Raji (cell line): ENCODE results near the gene PFKFB2.

Source experiments
- POLR2A ChIP-seq: IDR thresholded peaks from 2 replicates; pipeline ENCODE4 v1.6.1; 2011; ENCODE audit warnings: low read depth, low read length, control low read depth; ENCODE audit not compliant: insufficient read depth

Gene PFKFB2

DNA sequence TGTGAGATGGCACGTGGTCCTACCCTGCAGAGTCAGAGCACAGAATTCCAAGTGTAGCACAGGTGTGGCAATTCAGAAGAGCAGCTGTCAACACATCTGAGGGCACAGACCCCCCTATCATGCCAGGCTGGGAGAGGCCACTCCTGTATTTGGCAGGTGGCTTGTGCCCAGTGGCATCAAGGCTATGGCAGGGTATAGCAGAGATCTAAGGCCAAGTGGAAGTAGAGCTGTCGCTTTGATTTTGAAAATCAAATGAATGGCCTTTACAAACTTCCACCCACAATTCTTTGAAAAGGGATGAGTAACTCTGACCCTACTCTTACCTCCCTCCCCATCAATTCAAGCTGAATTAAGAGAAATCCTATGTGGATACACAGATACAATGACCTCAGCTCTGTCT, 33.9 kb upstream of the PFKFB2 start:
- no peak for TF ChIP-seq POLR2A

DNA sequence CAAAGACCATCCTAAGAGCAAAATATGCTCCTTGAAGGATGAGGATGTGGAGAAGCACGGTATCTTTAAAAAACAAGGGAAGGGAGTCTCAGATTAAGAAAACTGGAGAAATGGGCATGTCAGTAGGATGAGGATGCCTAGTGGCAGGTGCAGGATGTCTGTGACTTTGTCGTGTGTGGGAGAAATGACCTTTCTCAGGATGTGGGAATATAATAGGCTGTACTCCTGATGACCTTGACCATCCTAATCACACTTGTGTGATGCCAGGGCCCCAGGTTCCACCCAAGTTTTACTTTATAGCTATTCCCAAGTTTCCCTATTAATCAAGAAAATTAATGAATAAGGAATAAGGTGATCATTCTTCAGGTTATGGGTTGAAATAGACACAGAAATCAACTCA, 33.4 kb upstream of the PFKFB2 start:
- no peak for TF ChIP-seq POLR2A

DNA sequence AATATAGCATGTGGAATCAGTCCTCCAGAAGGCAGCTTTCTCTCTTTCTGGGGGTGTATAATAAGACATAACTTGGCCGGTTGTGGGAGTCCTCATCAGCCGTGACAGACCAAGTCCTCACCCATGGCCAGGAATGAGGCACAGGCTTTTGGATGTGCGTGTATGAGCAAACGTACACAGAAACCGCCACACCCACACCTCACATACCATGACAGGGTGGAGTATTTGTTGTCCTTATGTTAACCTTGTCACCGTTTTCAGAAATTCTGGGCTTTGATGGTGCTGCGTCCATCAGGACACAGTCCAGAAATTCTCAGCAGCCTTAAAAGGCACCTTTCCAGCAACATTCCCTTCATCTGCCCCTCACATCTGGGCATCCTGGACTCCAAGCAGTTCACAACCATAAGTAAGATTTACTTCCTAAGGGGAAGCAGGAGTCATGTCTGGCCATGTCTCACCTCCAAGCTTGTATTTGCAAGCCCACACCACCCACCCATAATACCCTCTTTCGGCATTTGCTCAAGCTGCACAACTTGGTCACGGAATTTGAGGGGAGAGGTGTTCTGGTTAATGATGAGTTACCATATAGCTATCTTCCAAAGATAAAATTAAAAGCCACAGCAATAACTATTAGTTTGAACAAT, 32.9 kb upstream of the PFKFB2 start:
- TF ChIP-seq POLR2A = no peak

DNA sequence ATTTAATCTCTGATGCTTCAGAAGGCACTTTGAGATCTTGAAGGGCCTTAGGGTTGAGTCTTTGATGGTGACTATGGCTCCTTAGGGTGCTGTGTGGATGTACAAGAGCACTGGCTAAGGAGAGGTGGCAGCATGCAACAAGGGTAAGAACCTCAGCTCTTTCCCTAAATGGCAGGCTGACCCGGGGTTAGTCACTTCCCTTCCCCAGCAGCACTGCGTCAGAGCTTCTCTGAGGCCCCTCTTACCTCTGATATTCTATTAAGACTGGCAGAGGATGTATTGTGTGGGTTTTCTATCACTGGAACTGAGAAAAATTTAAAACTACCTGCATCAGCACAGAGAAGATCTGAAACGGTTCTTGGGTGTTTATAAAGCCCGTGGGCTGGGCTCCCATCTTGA, 32.4 kb upstream of the PFKFB2 start:
- TF ChIP-seq POLR2A = no peak

DNA sequence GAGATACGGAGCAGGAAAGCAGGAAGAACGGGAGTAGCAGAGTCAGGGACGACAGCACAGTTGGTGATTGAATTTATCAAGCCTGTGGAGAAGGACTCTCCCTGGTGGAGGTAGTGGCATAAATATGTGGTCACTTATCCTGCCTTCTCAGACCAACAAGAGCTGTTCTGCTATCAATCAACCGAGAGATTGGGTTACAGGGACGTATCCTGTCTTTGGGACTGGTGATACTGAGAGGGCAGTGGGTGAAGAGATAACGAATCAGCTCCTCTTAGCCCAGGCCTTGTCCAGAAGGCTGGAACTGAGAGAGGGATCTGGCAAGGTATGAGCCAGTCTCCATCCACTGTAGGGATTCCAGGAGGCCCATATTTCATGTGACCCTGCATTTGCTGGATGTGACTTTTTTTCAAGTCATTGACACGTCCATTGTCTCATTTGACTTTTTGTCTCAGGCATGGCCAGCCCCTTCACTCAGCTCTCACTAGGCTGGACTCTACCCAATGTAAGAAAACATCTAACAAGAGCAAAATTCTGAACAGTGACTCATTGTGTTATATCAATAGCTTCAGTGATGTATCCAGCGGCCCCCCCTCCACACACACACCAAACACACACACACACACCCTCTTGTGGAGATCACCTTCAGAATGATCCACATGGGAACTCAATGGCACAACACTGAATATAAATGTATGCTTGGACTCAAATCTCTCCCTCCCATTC, 31.8 kb upstream of the PFKFB2 start:
- TF ChIP-seq POLR2A = no peak

DNA sequence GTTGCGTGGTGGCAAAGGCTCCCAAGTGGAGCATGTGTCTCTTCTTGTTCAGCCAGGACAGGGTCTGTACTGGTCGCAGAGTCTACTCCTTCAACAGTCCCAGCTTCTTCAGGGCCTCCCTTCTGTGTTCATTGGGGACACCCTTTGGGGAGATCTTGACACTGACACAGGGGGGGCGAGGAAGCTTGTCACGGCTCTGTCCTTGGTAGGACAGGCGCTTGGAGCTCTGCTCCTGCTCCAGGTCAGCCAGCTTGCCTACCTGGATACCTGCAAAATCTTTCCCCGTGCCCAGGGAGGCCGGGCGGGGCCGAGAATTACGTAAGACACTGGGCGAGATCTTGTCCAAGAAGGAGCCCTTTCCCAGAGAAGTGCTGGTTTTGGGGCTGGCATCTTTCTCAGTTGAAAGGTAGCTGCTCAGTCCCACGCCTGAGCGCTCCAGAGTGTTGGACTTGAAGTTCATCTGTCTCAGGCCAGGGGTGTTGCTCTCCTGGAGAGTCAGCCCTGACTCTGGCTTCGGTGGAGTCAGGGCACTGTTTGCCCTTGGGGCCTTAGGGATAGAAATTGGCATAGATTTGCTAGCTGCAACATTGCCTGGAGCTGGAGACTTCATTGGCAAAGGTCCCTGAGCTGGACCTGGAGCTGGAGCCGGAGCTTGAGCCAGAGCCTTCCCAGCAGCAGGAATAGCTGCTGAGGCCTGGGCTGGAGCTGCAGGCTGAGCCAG, 31.0 kb upstream of the PFKFB2 start:
- TF ChIP-seq POLR2A = no peak

DNA sequence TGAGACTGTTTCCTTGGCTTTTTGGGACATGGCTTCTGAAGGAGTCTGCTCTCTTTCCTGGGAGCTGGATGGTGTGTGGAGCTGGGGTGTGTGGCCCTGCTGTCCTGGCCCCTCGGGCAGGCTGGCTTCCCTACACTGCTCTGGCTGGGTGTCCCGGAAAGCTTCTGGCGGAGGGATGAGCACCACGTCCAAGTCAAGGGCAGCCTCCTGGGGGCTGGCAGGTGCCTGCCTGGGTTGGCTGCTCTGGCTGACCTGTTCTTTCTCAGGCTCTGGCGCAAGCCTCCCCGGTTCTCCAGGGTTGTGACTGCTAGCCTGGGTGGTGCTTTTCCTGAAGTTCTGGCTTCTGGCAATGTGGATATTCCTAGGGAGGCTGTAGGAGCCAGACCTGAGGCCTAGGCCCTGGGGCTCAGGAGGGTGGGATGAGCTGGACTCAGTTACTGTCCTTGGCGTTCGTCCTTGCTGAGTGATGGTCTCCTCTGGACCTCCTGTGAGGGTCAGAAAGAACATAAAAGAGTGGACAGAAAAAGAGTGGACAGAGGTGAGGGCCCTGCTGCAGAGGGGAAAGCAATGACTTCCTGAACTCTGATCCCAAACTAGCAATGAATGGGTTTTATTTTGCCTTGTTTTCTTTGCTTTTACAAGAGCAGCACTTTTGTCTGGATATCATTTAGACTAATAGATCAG, 29.9 kb upstream of the PFKFB2 start:
- TF ChIP-seq POLR2A = no peak

DNA sequence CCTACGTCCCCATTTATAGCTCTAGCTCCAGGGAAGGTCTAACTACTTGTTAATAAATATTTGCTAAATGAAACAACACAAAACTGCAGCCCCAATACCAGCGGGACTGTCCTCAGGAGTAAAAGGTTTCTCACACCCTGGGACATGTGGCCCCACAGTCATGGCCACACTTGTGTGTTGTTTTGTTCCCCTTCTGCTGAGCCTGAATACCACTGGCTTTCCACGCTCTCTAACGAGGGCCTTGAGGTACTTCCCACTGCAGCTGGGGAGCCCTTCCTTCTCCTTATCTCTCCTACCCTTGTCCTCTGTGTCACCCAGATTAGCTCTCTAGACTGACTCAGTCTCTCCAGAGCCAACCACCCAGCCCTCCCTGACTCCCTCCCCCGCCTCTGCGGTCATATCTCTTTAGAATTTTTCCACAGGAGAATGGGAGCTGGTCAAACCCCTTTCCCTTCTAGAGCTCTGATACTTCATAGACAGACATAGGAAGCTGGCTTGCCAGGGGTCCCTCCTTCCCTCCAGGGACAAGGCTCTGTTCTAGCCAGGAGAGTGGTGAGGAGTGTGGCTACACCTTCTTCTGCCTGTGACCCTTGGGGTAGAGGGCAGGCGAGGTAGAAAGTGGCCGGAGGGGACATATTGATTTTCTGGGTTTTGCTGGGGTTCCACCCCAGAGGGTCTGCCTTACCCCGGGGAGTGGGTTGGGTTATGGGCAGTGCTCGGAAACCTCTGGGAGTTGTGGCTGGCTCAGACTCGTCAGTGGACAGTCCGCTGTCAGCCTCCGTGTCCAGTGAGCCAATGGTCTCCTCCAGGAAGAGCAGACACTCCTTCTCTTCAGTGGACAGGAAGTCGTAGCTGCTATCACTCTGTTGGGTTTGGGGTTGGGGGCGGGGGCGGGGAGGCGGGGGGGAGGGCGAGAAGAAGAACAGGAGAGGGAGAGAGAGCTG, 28.6 kb upstream of the PFKFB2 start:
- no peak for TF ChIP-seq POLR2A

DNA sequence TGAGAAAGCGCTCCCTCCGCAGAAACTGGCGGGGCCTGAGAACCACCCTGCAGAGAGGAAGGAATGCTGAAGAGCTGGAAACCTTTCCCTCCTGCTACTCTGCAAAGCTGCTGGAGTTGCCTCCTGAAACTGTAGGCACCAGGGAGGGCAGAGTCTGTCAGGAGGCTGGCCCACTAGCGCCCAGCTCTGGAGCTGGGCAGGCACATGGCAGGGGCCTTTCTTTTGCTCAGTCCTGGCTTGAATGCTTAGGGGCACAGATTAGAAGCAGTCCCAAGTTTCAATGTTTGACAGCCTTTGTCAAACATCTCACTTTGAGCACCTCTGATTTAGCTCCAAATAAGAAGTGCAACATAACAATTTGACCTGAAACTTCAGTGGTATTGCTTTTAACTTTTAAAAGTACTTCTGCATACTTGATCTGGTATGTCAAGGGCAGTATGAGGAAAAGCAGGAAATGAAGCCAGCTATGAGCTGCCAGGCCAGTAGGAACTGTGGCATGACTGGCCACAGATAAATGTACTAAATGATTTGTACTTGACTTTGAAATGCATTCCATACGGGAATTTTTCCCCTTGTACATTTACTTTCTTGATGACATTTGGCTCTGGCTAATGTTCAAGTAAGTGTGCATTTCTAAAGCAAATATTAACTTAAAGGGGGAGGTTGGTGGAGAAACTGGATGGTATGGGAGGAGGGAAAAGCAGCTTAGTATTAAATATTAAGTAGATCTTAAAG, 27.8 kb upstream of the PFKFB2 start:
- TF ChIP-seq POLR2A = no peak

DNA sequence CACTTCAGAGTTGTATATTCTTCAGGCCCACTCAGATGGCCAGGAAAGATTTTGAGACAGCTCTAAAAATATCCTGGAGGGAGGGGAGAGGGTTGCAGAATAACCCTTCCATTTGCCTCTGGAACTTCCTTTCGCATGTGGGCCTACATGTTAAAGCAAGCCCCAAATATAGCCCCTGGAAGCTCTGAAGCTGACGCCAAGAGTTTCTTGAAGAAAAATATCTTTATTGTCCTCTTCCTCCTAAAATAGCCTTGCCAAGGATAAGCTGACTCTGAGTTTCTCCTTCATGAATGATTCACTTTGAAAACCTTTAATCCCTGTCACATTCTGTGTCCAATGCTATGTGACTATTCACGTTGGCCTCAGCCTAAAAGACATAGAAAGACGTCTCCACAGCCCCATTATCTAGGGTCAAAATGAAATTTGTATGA, 27.0 kb upstream of the PFKFB2 start:
- no peak for TF ChIP-seq POLR2A

DNA sequence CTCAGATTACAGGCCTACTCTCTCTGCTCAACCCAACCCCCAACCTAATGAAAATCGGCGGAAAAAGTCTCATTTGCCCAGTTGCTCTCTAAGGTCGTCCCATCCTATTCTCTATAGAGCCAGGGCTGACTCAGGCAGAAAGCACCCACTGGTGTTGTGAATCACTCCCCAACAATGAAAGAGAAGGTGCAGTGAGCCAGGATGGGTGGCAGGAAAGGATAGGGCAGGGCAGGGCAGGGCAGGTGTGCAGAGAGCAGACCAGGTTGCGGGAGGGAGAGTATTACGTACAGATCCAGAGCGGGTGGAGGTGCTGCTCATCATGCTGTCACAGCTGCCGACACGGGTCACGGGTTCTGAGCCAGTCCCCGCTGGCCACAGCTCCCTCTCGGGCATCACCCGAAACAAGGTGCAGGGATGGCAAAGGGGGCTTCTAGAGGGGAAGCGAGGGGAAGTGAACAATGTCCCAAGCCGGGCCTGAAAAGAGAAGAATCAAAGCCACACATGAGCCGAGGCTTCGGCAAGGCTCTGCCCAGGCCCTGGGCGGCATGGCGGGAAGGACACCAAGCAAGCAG, 25.8 kb upstream of the PFKFB2 start:
- TF ChIP-seq POLR2A = no peak

DNA sequence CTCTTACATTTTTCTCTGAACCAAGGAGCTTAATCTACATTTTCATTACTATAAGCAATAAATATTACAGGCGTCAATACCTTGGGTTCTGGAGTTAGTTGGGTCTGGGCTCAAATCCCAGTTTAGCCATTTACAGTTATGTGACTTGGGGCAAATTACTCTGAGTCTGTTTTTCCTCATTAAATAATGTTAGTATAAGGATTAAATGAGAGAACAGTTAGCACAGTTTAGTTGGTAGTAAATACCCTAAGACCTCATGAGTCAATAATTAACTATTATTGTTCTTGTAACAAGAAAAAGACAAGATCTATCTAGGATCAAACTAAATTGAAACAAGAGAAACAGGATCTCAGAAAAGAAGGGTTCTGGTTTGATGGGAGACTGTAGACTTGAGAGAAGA, 25.2 kb upstream of the PFKFB2 start:
- TF ChIP-seq POLR2A = no peak

DNA sequence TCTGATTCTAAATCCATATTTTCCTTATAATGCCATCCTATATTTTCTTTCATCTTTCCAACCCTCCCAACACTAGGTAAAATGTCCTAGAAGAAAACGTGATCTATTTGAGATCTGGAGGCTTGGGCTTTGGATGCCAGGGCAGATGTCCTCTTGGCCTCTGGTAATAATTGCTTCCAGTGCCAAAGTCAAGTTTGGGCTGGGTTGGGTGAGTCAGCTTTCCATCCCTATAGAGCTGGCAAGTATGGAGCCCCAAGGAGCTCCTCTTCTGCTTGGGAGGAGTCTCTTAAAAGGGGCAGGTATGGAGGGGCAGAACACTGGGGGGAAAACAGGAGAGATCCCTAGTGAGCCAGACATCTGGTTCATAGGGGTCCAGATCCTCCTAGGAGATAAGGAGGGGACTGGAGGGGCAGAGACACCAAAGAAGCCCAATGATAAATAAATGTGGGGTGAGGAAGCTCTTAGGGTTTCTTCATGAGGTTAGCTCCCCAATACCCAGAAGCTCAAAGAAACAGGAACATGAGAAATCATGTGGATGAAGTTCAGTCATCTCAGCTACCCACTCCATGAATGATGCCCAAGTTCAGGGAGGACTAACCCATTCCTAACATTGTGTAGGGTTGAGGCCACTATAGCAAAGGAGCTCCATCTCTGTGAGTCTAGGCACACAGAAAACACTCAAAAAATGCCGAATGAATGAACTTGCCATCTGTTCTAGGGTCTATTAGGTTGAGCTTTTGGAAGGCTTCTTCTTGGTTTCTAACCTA, 24.0 kb upstream of the PFKFB2 start:
- no peak for TF ChIP-seq POLR2A
